GM19328 (cell line): ENCODE measurements around the gene FAT2.
"Not testable (repeated sequence)": the region's sequence is repeated elsewhere in the genome, so short reads cannot be mapped to it uniquely, and the experiment has no call there.

ENCODE experiments used
- ATAC-seq: cut with Tn5 transposase; IDR thresholded peaks from one replicate; pipeline ENCODE4 v1.9.1; 2021; ENCODE audit warnings: mild to moderate bottlenecking, moderate library complexity; ENCODE audit not compliant: unreplicated experiment

FAT2 gene

GRCh38 chr5:151612689-151613427, 21.7 kb upstream of the FAT2 start:
- ATAC-seq, result no peak

- ATAC-seq, result no peak
These were observed 20.1 kb upstream of the FAT2 start for GRCh38 chr5:151611127-151611775.

GRCh38 chr5:151608522-151608921, 17.4 kb upstream of the FAT2 start:
- ATAC-seq, result no peak

GRCh38 chr5:151607304-151607703, 16.2 kb upstream of the FAT2 start:
- ATAC-seq, result no peak

- no peak for ATAC-seq
These were observed 14.4 kb upstream of the FAT2 start for GRCh38 chr5:151605559-151605958.

- ATAC-seq, result no peak
These were observed 11.7 kb upstream of the FAT2 start for GRCh38 chr5:151602806-151603205.

- no peak for ATAC-seq
These were observed 10.3 kb upstream of the FAT2 start for GRCh38 chr5:151601391-151601790.

- no peak for ATAC-seq
These were observed 9.0 kb upstream of the FAT2 start for GRCh38 chr5:151600069-151600665.

- no peak for ATAC-seq
These were observed 7.9 kb upstream of the FAT2 start for GRCh38 chr5:151598984-151599383.

- ATAC-seq, result no peak
These were observed 7.4 kb upstream of the FAT2 start for GRCh38 chr5:151598549-151598948.

- ATAC-seq, result no peak
These were observed 6.6 kb upstream of the FAT2 start for GRCh38 chr5:151597749-151598148.

- ATAC-seq, result no peak
These were observed 5.9 kb upstream of the FAT2 start for GRCh38 chr5:151596828-151597539.

GRCh38 chr5:151595411-151595826, 4.3 kb upstream of the FAT2 start:
- ATAC-seq, result no peak

GRCh38 chr5:151592855-151593408, 1.8 kb upstream of the FAT2 start:
- no peak for ATAC-seq

GRCh38 chr5:151589878-151590570, 1.1 kb downstream of the FAT2 start:
- no peak for ATAC-seq

- no peak for ATAC-seq
These were observed 3.2 kb downstream of the FAT2 start for GRCh38 chr5:151587796-151588555.

- no peak for ATAC-seq
These were observed 5.2 kb downstream of the FAT2 start for GRCh38 chr5:151585970-151586369.

GRCh38 chr5:151585344-151585743, 5.8 kb downstream of the FAT2 start:
- not testable (repeated sequence) for ATAC-seq

GRCh38 chr5:151584057-151584937, 6.8 kb downstream of the FAT2 start:
- ATAC-seq, result no peak
